ENCODE results near the gene POU2AF3. TPM values are rescaled to one million over a fixed set of nuclear protein-coding genes. Genes with fewer than 3 reads are reported as not detected.

POU2AF3 gene
- total RNA-seq, 2 experiments from 2014 or later, result not detected

- CTCF ChIA-PET, result no interaction called here
Observed at GRCh38 chr11:111305876-111306275, 7.5 kb downstream of the POU2AF3 start.

GRCh38 chr11:111306321-111306720 is 8.0 kb downstream of the POU2AF3 start:
- Histone ChIP-seq H3K4me1 (ENCODE audit: insufficient read depth, low read length) (no peaks in the 10 kb centered on the region), H3K36me3 (ENCODE audit: insufficient read depth, low read length) (no peaks in the 10 kb centered on the region), H3K4me3 (ENCODE audit: low read length) (no peak overlapping the region), H3K27ac (ENCODE audit: low read depth in 1 of 2, low read length in 2 of 2) (no peak overlapping the region), H3K27me3 (ENCODE audit: control insufficient read depth in 1 of 2, insufficient read depth in 2 of 2, low read length in 2 of 2) (peaks cover 10 to 11% of the 10 kb centered on the region in 2 experiments), H3K9me3 (ENCODE audit: control insufficient read depth in 1 of 2, insufficient read depth in 1 of 2, low read length in 2 of 2) (no peaks in the 10 kb centered on the region)
- no peak overlapping the region for H3K27ac Mint-ChIP-seq
- POLR2A ChIA-PET, result no interaction called here
- H3K9me3 Mint-ChIP-seq, result no peaks in the 10 kb centered on the region
- intact Hi-C loops (cut with DNase I, micrococcal nuclease), result loop anchor here in 1 of 2 experiments (5.0 kb wide), 1 partner anchor 41 kb away; no protein-coding TSS in a partner anchor
- no peak for ATAC-seq (ENCODE audit: poor library complexity)
- CTCF ChIA-PET, result no interaction called here
- no peak for DNase-seq
- peaks cover 49% of the 10 kb centered on the region for H3K27me3 Mint-ChIP-seq
- TF ChIP-seq CTCF (IDR thresholded peaks at IDR 0.05), result no peak
- no peak overlapping the region for H3K4me3 Mint-ChIP-seq
- no peaks in the 10 kb centered on the region for H3K36me3 Mint-ChIP-seq (ENCODE audit: low read depth)
- no peaks in the 10 kb centered on the region for H3K4me1 Mint-ChIP-seq (ENCODE audit: low read depth)

More at GRCh38 chr11:111305876-111306275, 7.5 kb downstream of the POU2AF3 start:
- Histone ChIP-seq H3K4me1 (ENCODE audit: insufficient read depth, low read length) (no peaks in the 10 kb centered on the region), H3K36me3 (ENCODE audit: insufficient read depth, low read length) (no peaks in the 10 kb centered on the region), H3K4me3 (ENCODE audit: low read length) (no peak overlapping the region), H3K27ac (ENCODE audit: low read depth in 1 of 2, low read length in 2 of 2) (no peak overlapping the region), H3K9me3 (ENCODE audit: control insufficient read depth in 1 of 2, insufficient read depth in 1 of 2, low read length in 2 of 2) (no peaks in the 10 kb centered on the region), H3K27me3 (ENCODE audit: control insufficient read depth in 1 of 2, insufficient read depth in 2 of 2, low read length in 2 of 2) (peaks cover 10 to 13% of the 10 kb centered on the region in 2 experiments)
- no peak overlapping the region for H3K4me3 Mint-ChIP-seq
- intact Hi-C loops (cut with DNase I, micrococcal nuclease), result loop anchor here in 1 of 2 experiments (5.0 kb wide), 1 partner anchor 41 kb away; no protein-coding TSS in a partner anchor
- no peak overlapping the region for H3K27ac Mint-ChIP-seq
- ATAC-seq (ENCODE audit: poor library complexity) (no peak), DNase-seq (no peak)
- H3K27me3 Mint-ChIP-seq, result peaks cover 54% of the 10 kb centered on the region
- POLR2A ChIA-PET, result no interaction called here
- no peak for TF ChIP-seq CTCF (IDR thresholded peaks at IDR 0.05)
- H3K4me1 Mint-ChIP-seq (ENCODE audit: low read depth), result no peaks in the 10 kb centered on the region
- no peaks in the 10 kb centered on the region for H3K9me3 Mint-ChIP-seq
- no peaks in the 10 kb centered on the region for H3K36me3 Mint-ChIP-seq (ENCODE audit: low read depth)

GRCh38 chr11:111307472-111308108 is 9.2 kb downstream of the POU2AF3 start:
- H3K27me3 ChIP-seq (ENCODE audit: control insufficient read depth in 1 of 2, insufficient read depth in 2 of 2, low read length in 2 of 2), result peaks cover 6 to 10% of the 10 kb centered on the region in 2 experiments
- H3K27ac ChIP-seq (ENCODE audit: low read depth in 1 of 2, low read length in 2 of 2), result no peak overlapping the region
- no peaks in the 10 kb centered on the region for H3K36me3 ChIP-seq (ENCODE audit: insufficient read depth, low read length)
- Mint-ChIP-seq H3K36me3 (ENCODE audit: low read depth) (no peaks in the 10 kb centered on the region), H3K27me3 (peaks cover 41% of the 10 kb centered on the region), H3K4me3 (no peak overlapping the region), H3K27ac (no peak overlapping the region), H3K9me3 (no peaks in the 10 kb centered on the region), H3K4me1 (ENCODE audit: low read depth) (no peaks in the 10 kb centered on the region)
- no peak for ATAC-seq (ENCODE audit: poor library complexity)
- intact Hi-C loops (cut with DNase I, micrococcal nuclease), result loop anchor here in 1 of 2 experiments (5.0 kb wide), 1 partner anchor 40 kb away; no protein-coding TSS in a partner anchor
- ChIA-PET POLR2A (no interaction called here), CTCF (no interaction called here)
- H3K9me3 ChIP-seq (ENCODE audit: control insufficient read depth in 1 of 2, insufficient read depth in 1 of 2, low read length in 2 of 2), result no peaks in the 10 kb centered on the region
- no peaks in the 10 kb centered on the region for H3K4me1 ChIP-seq (ENCODE audit: insufficient read depth, low read length)
- no peak overlapping the region for H3K4me3 ChIP-seq (ENCODE audit: low read length)
- no peak for TF ChIP-seq CTCF (IDR thresholded peaks at IDR 0.05)
- DNase-seq, result no peak

All from CD4-positive, alpha-beta T cell (primary cell).